ENCODE data around the gene ADRA1B. TPM values are rescaled to one million over a fixed set of nuclear protein-coding genes. Genes with fewer than 3 reads are reported as not detected.
A peak's percentile ranks its signal among the peaks of the same experiment; 100 is the strongest.

ADRA1B gene
- total RNA-seq, 1 donor: 0.36 TPM

- Histone ChIP-seq H4K20me1 (ENCODE audit: insufficient read depth, low read length) (no peaks in the 10 kb centered on the region), H3K9me3 (ENCODE audit: low read depth, low read length) (no peaks in the 10 kb centered on the region), H3K27me3 (ENCODE audit: insufficient read depth, low read length) (no peaks in the 10 kb centered on the region), H2AFZ (ENCODE audit: low read length) (no peak overlapping the region), H3K4me2 (ENCODE audit: insufficient read depth, low read length) (no peak overlapping the region), H3K79me2 (ENCODE audit: insufficient read depth, low read length) (no peaks in the 10 kb centered on the region), H3K27ac (ENCODE audit: low read depth, low read length) (no peak overlapping the region), H3K4me3 (ENCODE audit: insufficient read depth, low read length) (no peak overlapping the region), H3K36me3 (ENCODE audit: insufficient read depth, low read length) (no peaks in the 10 kb centered on the region), H3K4me1 (ENCODE audit: insufficient read depth, low read length) (peaks cover 33% of the 10 kb centered on the region)
- TF ChIP-seq, protein P1, sequence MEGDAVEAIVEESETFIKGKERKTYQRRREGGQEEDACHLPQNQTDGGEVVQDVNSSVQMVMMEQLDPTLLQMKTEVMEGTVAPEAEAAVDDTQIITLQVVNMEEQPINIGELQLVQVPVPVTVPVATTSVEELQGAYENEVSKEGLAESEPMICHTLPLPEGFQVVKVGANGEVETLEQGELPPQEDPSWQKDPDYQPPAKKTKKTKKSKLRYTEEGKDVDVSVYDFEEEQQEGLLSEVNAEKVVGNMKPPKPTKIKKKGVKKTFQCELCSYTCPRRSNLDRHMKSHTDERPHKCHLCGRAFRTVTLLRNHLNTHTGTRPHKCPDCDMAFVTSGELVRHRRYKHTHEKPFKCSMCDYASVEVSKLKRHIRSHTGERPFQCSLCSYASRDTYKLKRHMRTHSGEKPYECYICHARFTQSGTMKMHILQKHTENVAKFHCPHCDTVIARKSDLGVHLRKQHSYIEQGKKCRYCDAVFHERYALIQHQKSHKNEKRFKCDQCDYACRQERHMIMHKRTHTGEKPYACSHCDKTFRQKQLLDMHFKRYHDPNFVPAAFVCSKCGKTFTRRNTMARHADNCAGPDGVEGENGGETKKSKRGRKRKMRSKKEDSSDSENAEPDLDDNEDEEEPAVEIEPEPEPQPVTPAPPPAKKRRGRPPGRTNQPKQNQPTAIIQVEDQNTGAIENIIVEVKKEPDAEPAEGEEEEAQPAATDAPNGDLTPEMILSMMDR (IDR thresholded peaks at IDR 0.05; ENCODE audit: extremely low read depth, low read depth, low read length): no peak
- no peak for DNase-seq (ENCODE audit: insufficient read length, low spot score, missing footprints)
Measured at GRCh38 chr5:159877894-159878448, 38.3 kb upstream of the ADRA1B start.

DNA sequence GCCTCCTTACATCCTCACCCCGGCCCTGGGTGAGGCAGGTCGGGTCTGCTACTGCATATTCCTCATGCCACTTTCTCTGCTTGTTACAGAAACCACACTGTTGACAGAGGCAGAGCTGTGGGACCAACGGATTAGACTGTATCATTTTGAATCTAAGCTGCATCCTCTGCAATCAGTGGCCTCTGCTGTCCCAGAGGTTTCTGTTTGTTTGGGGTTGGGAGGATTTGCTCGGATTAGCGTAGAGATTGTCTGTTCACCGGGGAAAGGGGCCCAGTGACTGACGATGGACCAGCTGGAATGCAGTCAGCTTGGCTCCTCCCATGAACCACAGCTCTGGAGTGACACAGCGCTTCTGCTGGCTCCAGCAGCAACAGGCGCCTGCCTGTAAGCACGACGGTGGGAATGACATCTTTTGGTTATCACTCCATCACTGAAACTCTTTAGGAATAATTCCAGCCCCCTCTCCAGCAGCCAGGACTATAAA is 37.3 kb upstream of the ADRA1B start:
- H3K4me3 ChIP-seq (ENCODE audit: insufficient read depth, low read length): peak overlapping the region; percentile 50
- H2AFZ ChIP-seq (ENCODE audit: low read length): peak overlapping the region; percentile 77

DNA sequence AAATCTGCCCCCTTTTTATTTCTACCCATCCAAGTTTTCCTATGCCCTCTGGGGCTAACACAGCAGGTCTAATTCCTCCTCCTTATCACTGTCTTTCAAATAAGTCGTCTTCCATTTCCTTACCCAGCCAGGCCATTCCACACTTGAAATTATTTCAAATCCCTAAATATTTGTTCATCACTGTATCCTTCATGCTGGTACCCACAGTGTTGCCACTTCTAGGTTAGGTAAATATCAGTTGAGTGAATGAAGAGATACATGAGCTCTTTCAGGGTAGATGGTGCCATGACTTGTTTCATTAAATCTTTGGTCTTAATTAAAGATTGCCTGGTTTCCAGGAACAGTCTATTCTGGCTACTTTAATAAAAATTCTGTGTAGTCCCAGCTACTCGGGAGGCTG is 35.6 kb upstream of the ADRA1B start:
- TF ChIP-seq, protein P1 (IDR thresholded peaks at IDR 0.05; ENCODE audit: extremely low read depth, low read depth, low read length): no peak

More for the DNA sequence above, 37.3 kb upstream of the ADRA1B start:
- H3K36me3 ChIP-seq (ENCODE audit: insufficient read depth, low read length): no peaks in the 10 kb centered on the region
- peak overlapping the region; percentile 49 for H3K27ac ChIP-seq (ENCODE audit: low read depth, low read length)
- TF ChIP-seq, protein P1 (IDR thresholded peaks at IDR 0.05; ENCODE audit: extremely low read depth, low read depth, low read length): no peak
- peak; percentile 88 for DNase-seq (ENCODE audit: insufficient read length, low spot score, missing footprints)
- no peaks in the 10 kb centered on the region for H3K79me2 ChIP-seq (ENCODE audit: insufficient read depth, low read length)
- H4K20me1 ChIP-seq (ENCODE audit: insufficient read depth, low read length): no peaks in the 10 kb centered on the region
- H3K4me1 ChIP-seq (ENCODE audit: insufficient read depth, low read length): peaks cover 28% of the 10 kb centered on the region
- peak overlapping the region; percentile 75 for H3K4me2 ChIP-seq (ENCODE audit: insufficient read depth, low read length)
- H3K9me3 ChIP-seq (ENCODE audit: low read depth, low read length): no peaks in the 10 kb centered on the region
- H3K27me3 ChIP-seq (ENCODE audit: insufficient read depth, low read length): no peaks in the 10 kb centered on the region

DNA sequence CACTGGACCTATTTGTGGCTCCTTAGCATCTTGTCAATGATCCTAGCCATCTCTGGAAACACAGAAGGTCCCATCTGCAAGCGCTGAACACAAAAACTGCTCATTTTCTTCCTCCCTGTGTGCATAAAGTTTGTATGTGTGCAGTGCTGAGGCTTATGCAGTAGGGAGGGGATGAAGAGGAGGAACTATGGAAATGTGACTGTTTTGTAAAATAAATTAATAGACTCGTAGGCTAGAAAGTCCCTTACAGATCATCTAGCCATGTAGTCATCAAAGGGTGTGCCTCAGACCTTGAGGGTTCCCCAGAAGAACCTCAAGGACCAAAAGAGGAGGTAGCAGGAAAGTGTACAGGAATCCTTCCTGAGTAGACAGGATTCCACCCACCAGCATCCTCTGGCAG is 34.3 kb upstream of the ADRA1B start:
- no peaks in the 10 kb centered on the region for H3K9me3 ChIP-seq (ENCODE audit: low read depth, low read length)
- H3K27me3 ChIP-seq (ENCODE audit: insufficient read depth, low read length): no peaks in the 10 kb centered on the region
- TF ChIP-seq, protein P1 (IDR thresholded peaks at IDR 0.05; ENCODE audit: extremely low read depth, low read depth, low read length): no peak
- H3K4me2 ChIP-seq (ENCODE audit: insufficient read depth, low read length): no peak overlapping the region
- DNase-seq (ENCODE audit: insufficient read length, low spot score, missing footprints): no peak
- no peak overlapping the region for H2AFZ ChIP-seq (ENCODE audit: low read length)
- no peak overlapping the region for H3K27ac ChIP-seq (ENCODE audit: low read depth, low read length)
- no peak overlapping the region for H3K4me3 ChIP-seq (ENCODE audit: insufficient read depth, low read length)
- H4K20me1 ChIP-seq (ENCODE audit: insufficient read depth, low read length): no peaks in the 10 kb centered on the region
- H3K79me2 ChIP-seq (ENCODE audit: insufficient read depth, low read length): no peaks in the 10 kb centered on the region
- H3K4me1 ChIP-seq (ENCODE audit: insufficient read depth, low read length): peaks cover 20% of the 10 kb centered on the region
- H3K36me3 ChIP-seq (ENCODE audit: insufficient read depth, low read length): no peaks in the 10 kb centered on the region

More for the DNA sequence above, 35.6 kb upstream of the ADRA1B start:
- Histone ChIP-seq H3K4me3 (ENCODE audit: insufficient read depth, low read length) (no peak overlapping the region), H3K4me1 (ENCODE audit: insufficient read depth, low read length) (peaks cover 20% of the 10 kb centered on the region), H3K27me3 (ENCODE audit: insufficient read depth, low read length) (no peaks in the 10 kb centered on the region), H2AFZ (ENCODE audit: low read length) (no peak overlapping the region), H4K20me1 (ENCODE audit: insufficient read depth, low read length) (no peaks in the 10 kb centered on the region), H3K27ac (ENCODE audit: low read depth, low read length) (no peak overlapping the region), H3K36me3 (ENCODE audit: insufficient read depth, low read length) (no peaks in the 10 kb centered on the region), H3K79me2 (ENCODE audit: insufficient read depth, low read length) (no peaks in the 10 kb centered on the region), H3K9me3 (ENCODE audit: low read depth, low read length) (no peaks in the 10 kb centered on the region), H3K4me2 (ENCODE audit: insufficient read depth, low read length) (no peak overlapping the region)
- no peak for DNase-seq (ENCODE audit: insufficient read length, low spot score, missing footprints)

All from osteoblast (primary cell).